ENCODE results near the gene MRPL44. TPM values are rescaled to one million over a fixed set of nuclear protein-coding genes. Genes with fewer than 3 reads are reported as not detected.

Gene MRPL44
- total and polyA plus RNA-seq, 2 donors (not counting 1 experiment from before 2014, with no cell fraction given), result 27.4 to 34.0 TPM

DNA sequence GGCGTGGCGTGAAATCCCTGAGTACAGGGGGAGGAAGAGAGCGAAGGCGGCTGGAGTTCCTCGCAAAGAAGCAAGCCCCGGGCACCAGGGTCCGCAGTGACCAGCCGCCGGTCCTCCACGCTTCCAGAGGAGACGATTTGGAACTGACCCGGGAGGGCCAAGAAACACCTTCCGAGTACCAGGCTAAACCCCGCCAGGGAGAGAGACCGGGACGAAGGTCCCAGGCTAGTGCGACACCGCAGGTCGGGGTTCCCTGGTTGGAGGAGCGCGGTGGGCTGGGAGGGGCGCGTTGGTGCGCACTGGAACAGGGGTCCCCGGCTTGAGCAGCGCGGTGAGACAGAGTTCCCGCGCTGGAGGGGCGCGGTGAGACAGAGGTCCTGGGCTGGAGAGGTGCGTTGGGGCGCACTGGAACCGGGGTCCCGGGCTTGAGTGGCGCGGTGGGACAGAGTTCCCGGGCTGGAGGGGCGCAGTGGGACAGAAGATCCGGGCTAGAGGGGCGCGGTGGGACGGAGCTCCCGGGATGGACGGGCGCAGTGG, 13.0 kb upstream of the MRPL44 start:
- Histone ChIP-seq H3K9ac (ENCODE audit: insufficient read depth, low read length) (peak overlapping the region; percentile 94), H3K4me3 (replicated peaks in 1 of 4; ENCODE audit: control extremely low read depth in 1 of 4, insufficient read depth in 1 of 4, low read depth in 3 of 4, low read length in 4 of 4) (peak overlapping the region; percentile 80 to 86 (median 82)), H3K4me2 (ENCODE audit: extremely low read depth, insufficient read depth, low read length) (peak overlapping the region; percentile 86), H3K36me3 (ENCODE audit: control insufficient read depth, insufficient read depth, low read length) (no peaks in the 10 kb centered on the region), H3K27ac (ENCODE audit: insufficient read depth, low read length) (peak overlapping the region; percentile 86), H3K4me1 (ENCODE audit: control insufficient read depth, extremely low read depth, insufficient read depth, low read length) (peaks cover 14% of the 10 kb centered on the region), H3K27me3 (ENCODE audit: control insufficient read depth, insufficient read depth, low read length) (no peaks in the 10 kb centered on the region), H3K9me3 (ENCODE audit: control insufficient read depth, insufficient read depth, low read depth, low read length) (no peaks in the 10 kb centered on the region), H2AFZ (ENCODE audit: low read length) (peak overlapping the region; percentile 28), H4K20me1 (ENCODE audit: control insufficient read depth, extremely low read depth, insufficient read depth, low read length) (no peaks in the 10 kb centered on the region), H3K79me2 (ENCODE audit: control insufficient read depth, insufficient read depth, low read length) (peaks cover 44% of the 10 kb centered on the region)
- TF ChIP-seq EZH2 (IDR thresholded peaks at IDR 0.05; ENCODE audit: low read length, missing control alignments) (no peak), CTCF (conservative IDR thresholded peaks at IDR 0.05 in 1 of 2, IDR thresholded peaks at IDR 0.05 in 1 of 2; ENCODE audit: low read depth in 1 of 2, low read length in 2 of 2) (peak in 1 of 2 donors; percentile 6)
- DNase-seq (ENCODE audit: low read depth in 2 of 2), result peak; percentile 27 to 35

GRCh38 chr2:223944703-223945531, 12.3 kb upstream of the MRPL44 start, which contains the start of gene WDFY1:
TSS of gene WDFY1 (minus strand) at chr2:223945335. CDS start at chr2:223945284, 51 bp downstream.
- H2AFZ ChIP-seq (ENCODE audit: low read length), result peak within 1 kb of the TSS; percentile 77
- H3K27ac ChIP-seq (ENCODE audit: insufficient read depth, low read length), result peak within 1 kb of the TSS; percentile 86
- H3K27me3 ChIP-seq (ENCODE audit: control insufficient read depth, insufficient read depth, low read length), result no peaks in the 10 kb centered on the region
- H3K4me2 ChIP-seq (ENCODE audit: extremely low read depth, insufficient read depth, low read length), result peak within 1 kb of the TSS; percentile 86
- peak within 1 kb of the TSS; percentile 80 to 86 (median 82) for H3K4me3 ChIP-seq (replicated peaks in 1 of 4; ENCODE audit: control extremely low read depth in 1 of 4, insufficient read depth in 1 of 4, low read depth in 3 of 4, low read length in 4 of 4)
- DNase-seq (ENCODE audit: low read depth in 2 of 2), result peak; percentile 88 to 89
- no peaks in the 10 kb centered on the region for H3K9me3 ChIP-seq (ENCODE audit: control insufficient read depth, insufficient read depth, low read depth, low read length)
- TF ChIP-seq EZH2 (IDR thresholded peaks at IDR 0.05; ENCODE audit: low read length, missing control alignments) (no peak), CTCF (conservative IDR thresholded peaks at IDR 0.05 in 1 of 2, IDR thresholded peaks at IDR 0.05 in 1 of 2; ENCODE audit: low read depth in 1 of 2, low read length in 2 of 2) (no peak)
- H3K4me1 ChIP-seq (ENCODE audit: control insufficient read depth, extremely low read depth, insufficient read depth, low read length), result peaks cover 12% of the 10 kb centered on the region
- H3K9ac ChIP-seq (ENCODE audit: insufficient read depth, low read length), result peak within 1 kb of the TSS; percentile 94
- peaks cover 38% of the 10 kb centered on the region for H3K79me2 ChIP-seq (ENCODE audit: control insufficient read depth, insufficient read depth, low read length)
- H4K20me1 ChIP-seq (ENCODE audit: control insufficient read depth, extremely low read depth, insufficient read depth, low read length), result no peaks in the 10 kb centered on the region
- H3K36me3 ChIP-seq (ENCODE audit: control insufficient read depth, insufficient read depth, low read length), result no peaks in the 10 kb centered on the region

DNA sequence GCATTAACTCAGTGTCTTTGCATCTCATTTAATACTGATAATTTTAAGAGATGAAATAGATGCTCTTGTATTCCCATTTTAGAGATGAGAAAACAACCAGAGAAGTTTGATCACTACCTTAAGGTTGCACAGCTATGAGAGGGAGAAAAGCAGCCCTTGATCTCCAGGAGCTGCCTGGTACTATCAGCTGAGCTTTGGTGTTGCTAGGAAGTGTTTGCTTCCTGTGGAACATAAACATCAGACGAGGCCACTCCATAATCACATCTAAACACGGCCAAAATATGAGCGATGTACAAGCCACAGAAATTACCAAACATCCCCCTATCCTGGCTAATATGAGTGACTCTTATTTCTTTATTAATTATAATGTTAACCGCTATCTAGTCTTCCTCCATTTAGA, 11.5 kb upstream of the MRPL44 start:
- H3K27me3 ChIP-seq (ENCODE audit: control insufficient read depth, insufficient read depth, low read length), result no peaks in the 10 kb centered on the region
- H3K9ac ChIP-seq (ENCODE audit: insufficient read depth, low read length), result no peak overlapping the region
- H3K36me3 ChIP-seq (ENCODE audit: control insufficient read depth, insufficient read depth, low read length), result no peaks in the 10 kb centered on the region
- no peak for TF ChIP-seq EZH2 (IDR thresholded peaks at IDR 0.05; ENCODE audit: low read length, missing control alignments)
- TF ChIP-seq CTCF (conservative IDR thresholded peaks at IDR 0.05 in 1 of 2, IDR thresholded peaks at IDR 0.05 in 1 of 2; ENCODE audit: low read depth in 1 of 2, low read length in 2 of 2), result no peak
- peak overlapping the region; percentile 29 for H3K4me2 ChIP-seq (ENCODE audit: extremely low read depth, insufficient read depth, low read length)
- H2AFZ ChIP-seq (ENCODE audit: low read length), result peak overlapping the region; percentile 25
- H3K27ac ChIP-seq (ENCODE audit: insufficient read depth, low read length), result no peak overlapping the region
- H3K4me3 ChIP-seq (replicated peaks in 1 of 4; ENCODE audit: control extremely low read depth in 1 of 4, insufficient read depth in 1 of 4, low read depth in 3 of 4, low read length in 4 of 4), result peak overlapping the region in 2 of 4 experiments; percentile 51 to 84
- H3K4me1 ChIP-seq (ENCODE audit: control insufficient read depth, extremely low read depth, insufficient read depth, low read length), result peaks cover 12% of the 10 kb centered on the region
- no peaks in the 10 kb centered on the region for H4K20me1 ChIP-seq (ENCODE audit: control insufficient read depth, extremely low read depth, insufficient read depth, low read length)
- H3K9me3 ChIP-seq (ENCODE audit: control insufficient read depth, insufficient read depth, low read depth, low read length), result no peaks in the 10 kb centered on the region
- no peak for DNase-seq (ENCODE audit: low read depth in 2 of 2)
- H3K79me2 ChIP-seq (ENCODE audit: control insufficient read depth, insufficient read depth, low read length), result peaks cover 30% of the 10 kb centered on the region
